ENCODE results near the gene LSM14B.

The LSM14B gene

DNA sequence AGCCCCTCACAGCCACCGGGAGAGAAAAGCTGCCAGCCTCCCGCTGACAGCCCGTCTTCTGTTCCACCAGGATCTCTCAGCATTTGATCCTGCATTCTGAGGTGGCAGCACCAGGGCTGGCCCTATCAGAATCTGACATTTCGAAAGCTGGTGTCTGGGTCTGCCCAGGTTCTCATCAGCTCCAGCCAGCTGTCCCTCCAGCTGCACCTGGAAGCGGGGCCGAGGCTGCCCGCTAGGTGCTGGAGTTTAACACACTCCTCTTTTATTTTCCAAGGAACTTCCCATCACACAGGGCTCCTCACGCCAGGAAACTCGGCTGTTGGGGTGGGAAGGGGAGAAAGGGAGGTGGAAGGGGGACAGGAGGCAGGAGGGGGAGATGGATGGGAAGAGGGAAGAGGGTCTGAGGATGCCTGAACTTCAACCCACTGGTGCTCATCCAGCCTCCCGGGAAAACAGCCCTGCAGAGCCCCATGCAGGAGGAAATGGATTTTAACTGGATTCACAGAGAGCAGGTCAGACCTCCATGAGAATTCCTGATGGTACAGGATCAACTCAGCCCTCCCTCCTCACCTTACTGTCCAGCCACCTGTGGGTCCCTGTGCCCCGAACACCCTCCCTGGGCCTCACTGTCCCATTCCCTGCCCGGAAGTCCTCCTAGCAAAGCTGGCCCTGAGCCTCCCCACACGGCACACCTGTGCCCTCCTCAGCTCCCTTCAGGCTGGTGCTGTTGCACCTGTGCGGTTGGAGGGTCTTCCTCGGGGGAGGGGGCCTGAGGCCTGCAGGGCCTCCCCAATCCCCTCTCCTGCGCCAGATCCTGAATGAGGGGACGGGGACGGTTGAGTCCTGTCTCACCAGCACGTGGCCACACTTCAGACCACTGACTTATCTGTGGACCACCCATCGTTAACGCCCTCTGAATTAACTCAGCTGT is 3.9 kb upstream of the LSM14B start:
- TF ChIP-seq ARNTL (CRISPR knock-in tag; IDR thresholded peaks at IDR 0.05; ENCODE audit: borderline replicate concordance, low read depth) (no peak), SNAI2 (CRISPR knock-in tag; IDR thresholded peaks at IDR 0.05) (no peak), RARB (CRISPR knock-in tag; IDR thresholded peaks at IDR 0.05) (no peak), POU6F1 (CRISPR knock-in tag; IDR thresholded peaks at IDR 0.05; ENCODE audit: borderline replicate concordance, low read depth) (no peak), ZNF565 (CRISPR knock-in tag; conservative IDR thresholded peaks at IDR 0.05; ENCODE audit: low read depth) (no peak), OSR1 (CRISPR knock-in tag; IDR thresholded peaks at IDR 0.05) (no peak), ZFP3 (CRISPR knock-in tag; IDR thresholded peaks at IDR 0.05) (no peak), ZNF8 (CRISPR knock-in tag; IDR thresholded peaks at IDR 0.05) (no peak), ZFP30 (CRISPR knock-in tag; IDR thresholded peaks at IDR 0.05) (no peak), TOX (CRISPR knock-in tag; IDR thresholded peaks at IDR 0.05; ENCODE audit: borderline replicate concordance) (no peak), GLIS3 (CRISPR knock-in tag; IDR thresholded peaks at IDR 0.05) (no peak), ESRRG (CRISPR knock-in tag; IDR thresholded peaks at IDR 0.05) (no peak), BACH2 (CRISPR knock-in tag; IDR thresholded peaks at IDR 0.05; ENCODE audit: borderline replicate concordance) (no peak), ISL1 (CRISPR knock-in tag; IDR thresholded peaks at IDR 0.05) (no peak), TSHZ2 (CRISPR knock-in tag; IDR thresholded peaks at IDR 0.05) (no peak), ZNF70 (CRISPR knock-in tag; IDR thresholded peaks at IDR 0.05) (no peak), PPARA (CRISPR knock-in tag; IDR thresholded peaks at IDR 0.05; ENCODE audit: borderline replicate concordance) (no peak)
- TF ChIP-seq, protein P1, sequence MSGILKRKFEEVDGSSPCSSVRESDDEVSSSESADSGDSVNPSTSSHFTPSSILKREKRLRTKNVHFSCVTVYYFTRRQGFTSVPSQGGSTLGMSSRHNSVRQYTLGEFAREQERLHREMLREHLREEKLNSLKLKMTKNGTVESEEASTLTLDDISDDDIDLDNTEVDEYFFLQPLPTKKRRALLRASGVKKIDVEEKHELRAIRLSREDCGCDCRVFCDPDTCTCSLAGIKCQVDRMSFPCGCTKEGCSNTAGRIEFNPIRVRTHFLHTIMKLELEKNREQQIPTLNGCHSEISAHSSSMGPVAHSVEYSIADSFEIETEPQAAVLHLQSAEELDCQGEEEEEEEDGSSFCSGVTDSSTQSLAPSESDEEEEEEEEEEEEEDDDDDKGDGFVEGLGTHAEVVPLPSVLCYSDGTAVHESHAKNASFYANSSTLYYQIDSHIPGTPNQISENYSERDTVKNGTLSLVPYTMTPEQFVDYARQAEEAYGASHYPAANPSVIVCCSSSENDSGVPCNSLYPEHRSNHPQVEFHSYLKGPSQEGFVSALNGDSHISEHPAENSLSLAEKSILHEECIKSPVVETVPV (CRISPR knock-in tag; IDR thresholded peaks at IDR 0.05): no peak
- TF ChIP-seq, protein P2, sequence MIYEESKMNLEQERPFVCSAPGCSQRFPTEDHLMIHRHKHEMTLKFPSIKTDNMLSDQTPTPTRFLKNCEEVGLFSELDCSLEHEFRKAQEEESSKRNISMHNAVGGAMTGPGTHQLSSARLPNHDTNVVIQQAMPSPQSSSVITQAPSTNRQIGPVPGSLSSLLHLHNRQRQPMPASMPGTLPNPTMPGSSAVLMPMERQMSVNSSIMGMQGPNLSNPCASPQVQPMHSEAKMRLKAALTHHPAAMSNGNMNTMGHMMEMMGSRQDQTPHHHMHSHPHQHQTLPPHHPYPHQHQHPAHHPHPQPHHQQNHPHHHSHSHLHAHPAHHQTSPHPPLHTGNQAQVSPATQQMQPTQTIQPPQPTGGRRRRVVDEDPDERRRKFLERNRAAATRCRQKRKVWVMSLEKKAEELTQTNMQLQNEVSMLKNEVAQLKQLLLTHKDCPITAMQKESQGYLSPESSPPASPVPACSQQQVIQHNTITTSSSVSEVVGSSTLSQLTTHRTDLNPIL (CRISPR knock-in tag; IDR thresholded peaks at IDR 0.05; ENCODE audit: low read depth): no peak
- TF ChIP-seq, protein P3, sequence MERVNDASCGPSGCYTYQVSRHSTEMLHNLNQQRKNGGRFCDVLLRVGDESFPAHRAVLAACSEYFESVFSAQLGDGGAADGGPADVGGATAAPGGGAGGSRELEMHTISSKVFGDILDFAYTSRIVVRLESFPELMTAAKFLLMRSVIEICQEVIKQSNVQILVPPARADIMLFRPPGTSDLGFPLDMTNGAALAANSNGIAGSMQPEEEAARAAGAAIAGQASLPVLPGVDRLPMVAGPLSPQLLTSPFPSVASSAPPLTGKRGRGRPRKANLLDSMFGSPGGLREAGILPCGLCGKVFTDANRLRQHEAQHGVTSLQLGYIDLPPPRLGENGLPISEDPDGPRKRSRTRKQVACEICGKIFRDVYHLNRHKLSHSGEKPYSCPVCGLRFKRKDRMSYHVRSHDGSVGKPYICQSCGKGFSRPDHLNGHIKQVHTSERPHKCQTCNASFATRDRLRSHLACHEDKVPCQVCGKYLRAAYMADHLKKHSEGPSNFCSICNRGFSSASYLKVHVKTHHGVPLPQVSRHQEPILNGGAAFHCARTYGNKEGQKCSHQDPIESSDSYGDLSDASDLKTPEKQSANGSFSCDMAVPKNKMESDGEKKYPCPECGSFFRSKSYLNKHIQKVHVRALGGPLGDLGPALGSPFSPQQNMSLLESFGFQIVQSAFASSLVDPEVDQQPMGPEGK (CRISPR knock-in tag; IDR thresholded peaks at IDR 0.05; ENCODE audit: borderline replicate concordance): no peak
- no peak for ATAC-seq

GRCh38 chr20:62119115-62119514 is 3.2 kb upstream of the LSM14B start:
- ATAC-seq: no peak
- TF ChIP-seq ZC3H10 (CRISPR knock-in tag; IDR thresholded peaks at IDR 0.05) (no peak), GLIS3 (CRISPR knock-in tag; IDR thresholded peaks at IDR 0.05) (no peak), ISL1 (CRISPR knock-in tag; IDR thresholded peaks at IDR 0.05) (no peak), ZNF70 (CRISPR knock-in tag; IDR thresholded peaks at IDR 0.05) (no peak)
- TF ChIP-seq, protein P2 (CRISPR knock-in tag; IDR thresholded peaks at IDR 0.05; ENCODE audit: low read depth): no peak

Data from SK-N-SH treated with all-trans-retinoic acid at 6 μM for 48 hours (cell line).